ENCODE results near the gene MX2.

DNA sequence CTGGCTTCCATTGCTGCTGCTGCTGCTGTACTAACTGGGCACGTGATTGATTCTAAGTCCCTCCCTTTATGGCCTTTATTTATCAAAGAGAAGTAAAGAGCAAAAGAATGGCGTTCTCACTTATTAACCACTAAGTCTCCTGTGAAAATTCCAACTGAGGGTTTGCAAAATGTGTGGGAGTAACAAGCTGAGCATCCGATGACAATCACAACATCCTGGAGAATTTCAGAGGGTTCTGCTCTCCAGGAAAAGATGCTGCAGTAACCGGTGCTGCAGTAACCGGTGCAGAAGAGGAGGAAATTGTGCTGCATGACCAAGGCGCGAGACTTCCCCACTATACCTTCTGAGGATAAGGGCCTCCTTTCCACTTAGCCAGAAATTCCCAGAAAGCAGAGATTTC, 12.7 kb upstream of the MX2 start:
- TF ChIP-seq, protein P1, sequence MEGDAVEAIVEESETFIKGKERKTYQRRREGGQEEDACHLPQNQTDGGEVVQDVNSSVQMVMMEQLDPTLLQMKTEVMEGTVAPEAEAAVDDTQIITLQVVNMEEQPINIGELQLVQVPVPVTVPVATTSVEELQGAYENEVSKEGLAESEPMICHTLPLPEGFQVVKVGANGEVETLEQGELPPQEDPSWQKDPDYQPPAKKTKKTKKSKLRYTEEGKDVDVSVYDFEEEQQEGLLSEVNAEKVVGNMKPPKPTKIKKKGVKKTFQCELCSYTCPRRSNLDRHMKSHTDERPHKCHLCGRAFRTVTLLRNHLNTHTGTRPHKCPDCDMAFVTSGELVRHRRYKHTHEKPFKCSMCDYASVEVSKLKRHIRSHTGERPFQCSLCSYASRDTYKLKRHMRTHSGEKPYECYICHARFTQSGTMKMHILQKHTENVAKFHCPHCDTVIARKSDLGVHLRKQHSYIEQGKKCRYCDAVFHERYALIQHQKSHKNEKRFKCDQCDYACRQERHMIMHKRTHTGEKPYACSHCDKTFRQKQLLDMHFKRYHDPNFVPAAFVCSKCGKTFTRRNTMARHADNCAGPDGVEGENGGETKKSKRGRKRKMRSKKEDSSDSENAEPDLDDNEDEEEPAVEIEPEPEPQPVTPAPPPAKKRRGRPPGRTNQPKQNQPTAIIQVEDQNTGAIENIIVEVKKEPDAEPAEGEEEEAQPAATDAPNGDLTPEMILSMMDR (IDR thresholded peaks at IDR 0.05): no peak
- TF ChIP-seq EZH2 (IDR thresholded peaks at IDR 0.05; ENCODE audit: borderline replicate concordance, insufficient read depth, low read depth, low read length, poor library complexity, severe bottlenecking): no peak

Measured in B cell (primary cell).